Stimulated activated CD8-positive, alpha-beta memory T cell treated with anti-CD3 and anti-CD28 coated beads, Interleukin-2, amount 100 ng/mL, for 48 hours (primary cell): ENCODE measurements around the gene CD8A.
"Not testable (repeated sequence)": the region's sequence is repeated elsewhere in the genome, so short reads cannot be mapped to it uniquely, and the experiment has no call there.

Source experiments
- DNase-seq, 2 donors: peaks; one replicate each; pipeline ENCODE4 v3.0.0-alpha.2; 2020; ENCODE audit warnings: low read depth in 2 of 2

Gene CD8A

GRCh38 chr2:86734896-86735295 is 55.8 kb downstream of the CD8A start:
- not testable (repeated sequence) for DNase-seq
